H9 (cell line): ENCODE results near the gene CDKN3. TPM values are rescaled to one million over a fixed set of nuclear protein-coding genes. Genes with fewer than 3 reads are reported as not detected.

Experiments
- DNase-seq: peaks from one replicate; pipeline ENCODE4 v3.0.0-alpha.2; 2017
- H2AFZ ChIP-seq: one replicate; pipeline ENCODE4 v1.6.1; 2013; ENCODE audit warnings: mild to moderate bottlenecking, low read length, control low read depth, moderate library complexity
- H2AK5ac ChIP-seq: 2 replicates; pipeline ENCODE4 v1.6.1; 2013; ENCODE audit warnings: low read length, control low read depth, mixed read lengths; ENCODE audit not compliant: insufficient read length
- H2BK120ac ChIP-seq: one replicate; pipeline ENCODE4 v1.6.1; 2013; ENCODE audit warnings: low read depth, mild to moderate bottlenecking, low read length, control low read depth, inconsistent platforms; ENCODE audit not compliant: poor library complexity, severe bottlenecking
- H2BK12ac ChIP-seq: 2 replicates; pipeline ENCODE4 v1.6.1; 2013; ENCODE audit warnings: low read length, control low read depth, mixed read lengths, low read depth; ENCODE audit not compliant: insufficient read length
- H2BK15ac ChIP-seq: 2 replicates; pipeline ENCODE4 v1.6.1; 2013; ENCODE audit warnings: low read depth, low read length, control low read depth
- H2BK20ac ChIP-seq: one replicate; pipeline ENCODE4 v1.6.1; 2013; ENCODE audit warnings: low read depth, mild to moderate bottlenecking, low read length, control low read depth, inconsistent platforms; ENCODE audit not compliant: poor library complexity, severe bottlenecking
- H2BK5ac ChIP-seq: 2 replicates; pipeline ENCODE4 v1.6.1; 2013; ENCODE audit warnings: low read length, control low read depth, mixed read lengths; ENCODE audit not compliant: insufficient read length
- H3K14ac ChIP-seq: 2 replicates; pipeline ENCODE4 v1.6.1; 2013; ENCODE audit warnings: low read length, control low read depth; ENCODE audit not compliant: insufficient read depth
- H3K18ac ChIP-seq: 2 replicates; pipeline ENCODE4 v1.6.1; 2013; ENCODE audit warnings: low read depth, mild to moderate bottlenecking, mixed read lengths, low read length, control low read depth; ENCODE audit not compliant: insufficient read length
- H3K23ac ChIP-seq: 2 replicates; pipeline ENCODE4 v1.6.1; 2013; ENCODE audit warnings: low read length, control low read depth, mixed read lengths, low read depth; ENCODE audit not compliant: insufficient read length
- H3K23me2 ChIP-seq: 2 replicates; pipeline ENCODE4 v1.6.1; 2013; ENCODE audit warnings: low read depth, mild to moderate bottlenecking, mixed read lengths, low read length, control low read depth; ENCODE audit not compliant: insufficient read length, poor library complexity, severe bottlenecking
- H3K27ac ChIP-seq: 2 replicates; pipeline ENCODE4 v1.5.1; 2013; ENCODE audit warnings: low read length, control low read depth, mixed read lengths, low read depth; ENCODE audit not compliant: insufficient read length
- H3K27me3 ChIP-seq: 2 replicates; pipeline ENCODE4 v1.6.1; 2013; ENCODE audit warnings: low read length, control low read depth, inconsistent platforms; ENCODE audit not compliant: insufficient read depth
- H3K4ac ChIP-seq: 2 replicates; pipeline ENCODE4 v1.6.1; 2013; ENCODE audit warnings: low read depth, mild to moderate bottlenecking, control low read depth, inconsistent platforms, low read length, moderate library complexity
- H3K4me1 ChIP-seq: 2 replicates; pipeline ENCODE4 v1.6.1; 2013; ENCODE audit warnings: low read length, control low read depth, inconsistent platforms; ENCODE audit not compliant: insufficient read depth
- H3K4me2 ChIP-seq: 2 replicates; pipeline ENCODE4 v1.6.1; 2013; ENCODE audit warnings: low read length, control low read depth, mixed read lengths; ENCODE audit not compliant: insufficient read length, insufficient read depth
- H3K56ac ChIP-seq: 2 replicates; pipeline ENCODE4 v1.6.1; 2013; ENCODE audit warnings: low read depth, mild to moderate bottlenecking, mixed read lengths, low read length, control low read depth; ENCODE audit not compliant: insufficient read length
- H3K79me1 ChIP-seq: 2 replicates; pipeline ENCODE4 v1.6.1; 2013; ENCODE audit warnings: low read depth, mild to moderate bottlenecking, moderate library complexity, low read length, control low read depth, inconsistent platforms; ENCODE audit not compliant: insufficient read depth, poor library complexity, severe bottlenecking
- H3K79me2 ChIP-seq: 2 replicates; pipeline ENCODE4 v1.6.1; 2013; ENCODE audit warnings: low read length, control low read depth, inconsistent platforms; ENCODE audit not compliant: insufficient read depth
- H3K9ac ChIP-seq: 2 replicates; pipeline ENCODE4 v1.6.1; 2013; ENCODE audit warnings: low read length, control low read depth, mixed read lengths; ENCODE audit not compliant: insufficient read length; ENCODE audit errors: extremely low read depth
- H3K9me3 ChIP-seq: one replicate; pipeline ENCODE4 v1.6.1; 2013; ENCODE audit warnings: low read depth, low read length, inconsistent platforms; ENCODE audit not compliant: control insufficient read depth
- H3T11ph ChIP-seq: one replicate; pipeline ENCODE4 v1.6.1; 2013; ENCODE audit warnings: mild to moderate bottlenecking, low read length, control low read depth, inconsistent platforms
- H4K20me1 ChIP-seq: one replicate; pipeline ENCODE4 v1.6.1; 2013; ENCODE audit not compliant: control insufficient read depth, insufficient read length, insufficient read depth
- H4K5ac ChIP-seq: 2 replicates; pipeline ENCODE4 v1.6.1; 2013; ENCODE audit warnings: low read depth, mild to moderate bottlenecking, mixed read lengths, low read length, control low read depth; ENCODE audit not compliant: insufficient read length
- H4K8ac ChIP-seq: replicated peaks from 2 replicates; pipeline ENCODE4 v1.6.1; 2013; ENCODE audit warnings: low read length, control low read depth, mixed read lengths, low read depth; ENCODE audit not compliant: insufficient read length
- H4K91ac ChIP-seq: 2 replicates; pipeline ENCODE4 v1.6.1; 2013; ENCODE audit warnings: low read depth, mild to moderate bottlenecking, moderate library complexity, mixed read lengths, low read length, control low read depth; ENCODE audit not compliant: insufficient read length
- H3K27ac Mint-ChIP-seq, 3 experiments: 2 replicates in 2 of 3; 3 replicates in 1 of 3; pipeline ENCODE4 v1.8.0; 2020 to 2021; ENCODE audit warnings: mixed read lengths in 3 of 3, mild to moderate bottlenecking in 1 of 3, moderate library complexity in 1 of 3
- H3K27me3 Mint-ChIP-seq: 2 replicates; pipeline ENCODE4 v1.8.0; 2021; ENCODE audit warnings: low read depth, mild to moderate bottlenecking, moderate library complexity, mixed read lengths
- H3K36me3 Mint-ChIP-seq, 3 experiments: 2 replicates in 2 of 3; 3 replicates in 1 of 3; pipeline ENCODE4 v1.8.0; 2020 to 2021; ENCODE audit warnings: low read depth in 3 of 3, mixed read lengths in 3 of 3; ENCODE audit not compliant: insufficient read depth in 1 of 3
- H3K4me1 Mint-ChIP-seq, 2 experiments: 2 replicates each; pipeline ENCODE4 v1.8.0; 2020; ENCODE audit warnings: mixed read lengths in 2 of 2
- H3K4me3 Mint-ChIP-seq, 2 experiments: 2 replicates in 1 of 2; 3 replicates in 1 of 2; pipeline ENCODE4 v1.8.0; 2020 to 2021; ENCODE audit warnings: mild to moderate bottlenecking in 2 of 2, mixed read lengths in 2 of 2, moderate library complexity in 1 of 2
- H3K9me3 Mint-ChIP-seq, 2 experiments: 2 replicates in 1 of 2; 3 replicates in 1 of 2; pipeline ENCODE4 v1.8.0; 2020; ENCODE audit warnings: mild to moderate bottlenecking in 2 of 2, mixed read lengths in 2 of 2, moderate library complexity in 1 of 2
- CTCF ChIP-seq: fragments of 200-600 bp; sonication (generic); conservative IDR thresholded peaks from 3 replicates; pipeline ENCODE4 v1.8.0; 2021; ENCODE audit warnings: antibody characterized with exemption, mild to moderate bottlenecking
- WGBS: extraction: QIAGEN DNeasy Blood & Tissue Kit; methylation state at CpG from one replicate; pipeline ENCODE4 v1.1.7; 2013; ENCODE audit warnings: missing lambda C conversion rate, low lambda C conversion rate, mixed read lengths; ENCODE audit not compliant: insufficient read length; ENCODE audit errors: extremely low coverage; 5-methylcytosine and 5-hydroxymethylcytosine counted together
- total RNA-seq: library from RNA; stranded (reverse); gene quantifications from 2 replicates; pipeline ENCODE4 v1.2.1, GENCODE V29; 2021

The CDKN3 gene
- total RNA-seq, 1 experiment from 2014 or later: 45.9 TPM

- Histone ChIP-seq H3K4ac (no peak overlapping the region), H3K23ac (no peak overlapping the region), H3K56ac (no peak overlapping the region), H2BK15ac (no peak overlapping the region), H4K5ac (no peak overlapping the region), H3K27me3 (no peaks in the 10 kb centered on the region), H3K79me1 (no peaks in the 10 kb centered on the region), H3K79me2 (peaks cover 4% of the 10 kb centered on the region; the same call in 1 of the 2 replicates), H4K91ac (no peak overlapping the region), H2AFZ (no peak overlapping the region), H2BK5ac (no peak overlapping the region), H3K18ac (no peak overlapping the region), H3K9me3 (no peaks in the 10 kb centered on the region), H3K14ac (no peak overlapping the region), H3T11ph (no peak overlapping the region), H2AK5ac (no peak overlapping the region), H3K4me2 (no peak overlapping the region), H3K4me1 (no peaks in the 10 kb centered on the region), H3K27ac (no peak overlapping the region), H3K23me2 (no peaks in the 10 kb centered on the region), H2BK120ac (no peak overlapping the region), H4K20me1 (no peaks in the 10 kb centered on the region), H2BK20ac (no peak overlapping the region), H3K9ac (no peak overlapping the region), H4K8ac (no peak overlapping the region), H2BK12ac (no peak overlapping the region)
- Mint-ChIP-seq H3K27me3 (no peaks in the 10 kb centered on the region), H3K4me1 (peaks cover 11 to 13% of the 10 kb centered on the region in 2 experiments), H3K4me3 (no peak overlapping the region), H3K36me3 (peaks cover 24 to 57% (median 55%) of the 10 kb centered on the region in 3 experiments; a peak in 6 of 7 replicates), H3K27ac (no peak overlapping the region), H3K9me3 (no peaks in the 10 kb centered on the region)
- no peak for TF ChIP-seq CTCF
- no peak for DNase-seq
- WGBS: 100% methylated on average over 1 of the region's 2 CpGs
Observed at GRCh38 chr14:54428527-54428926, 31.7 kb downstream of the CDKN3 start.
